SK-N-SH (cell line): ENCODE data around the gene TWNK.

Experiments
- EZH2phosphoT487 ChIP-seq: fragments of 200-600 bp; sonication (generic); IDR thresholded peaks from 2 replicates; pipeline ENCODE4 v1.6.1; 2017; ENCODE audit warnings: low read depth, mixed run types, mild to moderate bottlenecking, antibody characterized with exemption, moderate library complexity, borderline replicate concordance
- JUND ChIP-seq: IDR thresholded peaks from 2 replicates; pipeline ENCODE4 v1.4.0; 2012
- MXI1 ChIP-seq: IDR thresholded peaks from 2 replicates; pipeline ENCODE4 v1.6.1; 2012; ENCODE audit warnings: mild to moderate bottlenecking, low read depth, low read length, improper control_type of control experiment
- POLR2AphosphoS5 ChIP-seq: IDR thresholded peaks from 2 replicates; pipeline ENCODE4 v1.6.1; 2012; ENCODE audit warnings: low read depth, low read length
- RCOR1 ChIP-seq: fragments of 150-350 bp; IDR thresholded peaks from 2 replicates; pipeline ENCODE4 v1.6.1; 2017; ENCODE audit warnings: antibody characterized with exemption, low read length
- RFX5 ChIP-seq: IDR thresholded peaks from 2 replicates; pipeline ENCODE4 v1.6.1; 2012; ENCODE audit warnings: mild to moderate bottlenecking, improper control_type of control experiment, low read length
- SIN3A ChIP-seq: IDR thresholded peaks from 2 replicates; pipeline ENCODE4 v1.6.1; 2012; ENCODE audit warnings: low read depth, mild to moderate bottlenecking, low read length, moderate library complexity, borderline replicate concordance
- TAF1 ChIP-seq: IDR thresholded peaks from 2 replicates; pipeline ENCODE4 v1.6.1; 2012; ENCODE audit warnings: low read depth, mild to moderate bottlenecking, low read length, moderate library complexity, borderline replicate concordance
- TCF12 ChIP-seq: IDR thresholded peaks from 2 replicates; pipeline ENCODE4 v1.4.0; 2012
- TEAD4 ChIP-seq: IDR thresholded peaks from 2 replicates; pipeline ENCODE4 v1.4.0; 2012; ENCODE audit warnings: mild to moderate bottlenecking, borderline replicate concordance; ENCODE audit not compliant: insufficient read depth
- TF ChIP-seq, protein P1 (sequence below): fragments of 200-600 bp; sonication (generic); IDR thresholded peaks from 2 replicates; pipeline ENCODE4 v1.6.1; 2017; ENCODE audit warnings: antibody characterized with exemption, mild to moderate bottlenecking, moderate library complexity
- TF ChIP-seq, protein P2 (sequence below): IDR thresholded peaks from 2 replicates; pipeline ENCODE4 v1.4.0; 2012; ENCODE audit warnings: low read depth
- TF ChIP-seq, protein P3 (sequence below): IDR thresholded peaks from 2 replicates; pipeline ENCODE4 v1.4.0; 2012; ENCODE audit warnings: low read depth, borderline replicate concordance

DNA sequence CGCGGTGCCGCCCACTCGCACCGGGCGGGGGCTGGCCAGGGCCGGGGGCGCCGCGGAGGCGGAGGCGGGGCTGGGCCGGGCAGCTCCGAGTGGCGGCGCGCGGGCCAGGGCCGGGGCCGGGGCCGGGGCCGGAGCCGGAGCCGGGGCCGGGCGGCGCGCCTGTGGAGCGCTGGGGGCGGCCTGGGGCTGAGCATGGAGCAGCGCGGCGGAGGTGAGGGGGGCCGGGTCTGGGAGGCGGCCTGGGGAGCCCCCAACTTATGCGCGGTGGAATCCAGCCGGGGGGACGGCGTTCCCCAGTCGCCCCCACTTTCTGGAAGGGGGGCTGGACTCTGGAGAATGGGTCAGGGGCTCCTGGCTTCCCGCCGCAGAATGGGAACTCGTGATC is 12.4 kb downstream of the TWNK start, which contains the start of gene LZTS2:
- TF ChIP-seq, protein P1, sequence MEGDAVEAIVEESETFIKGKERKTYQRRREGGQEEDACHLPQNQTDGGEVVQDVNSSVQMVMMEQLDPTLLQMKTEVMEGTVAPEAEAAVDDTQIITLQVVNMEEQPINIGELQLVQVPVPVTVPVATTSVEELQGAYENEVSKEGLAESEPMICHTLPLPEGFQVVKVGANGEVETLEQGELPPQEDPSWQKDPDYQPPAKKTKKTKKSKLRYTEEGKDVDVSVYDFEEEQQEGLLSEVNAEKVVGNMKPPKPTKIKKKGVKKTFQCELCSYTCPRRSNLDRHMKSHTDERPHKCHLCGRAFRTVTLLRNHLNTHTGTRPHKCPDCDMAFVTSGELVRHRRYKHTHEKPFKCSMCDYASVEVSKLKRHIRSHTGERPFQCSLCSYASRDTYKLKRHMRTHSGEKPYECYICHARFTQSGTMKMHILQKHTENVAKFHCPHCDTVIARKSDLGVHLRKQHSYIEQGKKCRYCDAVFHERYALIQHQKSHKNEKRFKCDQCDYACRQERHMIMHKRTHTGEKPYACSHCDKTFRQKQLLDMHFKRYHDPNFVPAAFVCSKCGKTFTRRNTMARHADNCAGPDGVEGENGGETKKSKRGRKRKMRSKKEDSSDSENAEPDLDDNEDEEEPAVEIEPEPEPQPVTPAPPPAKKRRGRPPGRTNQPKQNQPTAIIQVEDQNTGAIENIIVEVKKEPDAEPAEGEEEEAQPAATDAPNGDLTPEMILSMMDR: no peak
- no peak for TF ChIP-seq POLR2AphosphoS5
- TF ChIP-seq, protein P2, sequence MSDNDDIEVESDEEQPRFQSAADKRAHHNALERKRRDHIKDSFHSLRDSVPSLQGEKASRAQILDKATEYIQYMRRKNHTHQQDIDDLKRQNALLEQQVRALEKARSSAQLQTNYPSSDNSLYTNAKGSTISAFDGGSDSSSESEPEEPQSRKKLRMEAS: no peak
- no peak for TF ChIP-seq TCF12
- TF ChIP-seq MXI1: no peak
- no peak for TF ChIP-seq JUND
- TF ChIP-seq, protein P3, sequence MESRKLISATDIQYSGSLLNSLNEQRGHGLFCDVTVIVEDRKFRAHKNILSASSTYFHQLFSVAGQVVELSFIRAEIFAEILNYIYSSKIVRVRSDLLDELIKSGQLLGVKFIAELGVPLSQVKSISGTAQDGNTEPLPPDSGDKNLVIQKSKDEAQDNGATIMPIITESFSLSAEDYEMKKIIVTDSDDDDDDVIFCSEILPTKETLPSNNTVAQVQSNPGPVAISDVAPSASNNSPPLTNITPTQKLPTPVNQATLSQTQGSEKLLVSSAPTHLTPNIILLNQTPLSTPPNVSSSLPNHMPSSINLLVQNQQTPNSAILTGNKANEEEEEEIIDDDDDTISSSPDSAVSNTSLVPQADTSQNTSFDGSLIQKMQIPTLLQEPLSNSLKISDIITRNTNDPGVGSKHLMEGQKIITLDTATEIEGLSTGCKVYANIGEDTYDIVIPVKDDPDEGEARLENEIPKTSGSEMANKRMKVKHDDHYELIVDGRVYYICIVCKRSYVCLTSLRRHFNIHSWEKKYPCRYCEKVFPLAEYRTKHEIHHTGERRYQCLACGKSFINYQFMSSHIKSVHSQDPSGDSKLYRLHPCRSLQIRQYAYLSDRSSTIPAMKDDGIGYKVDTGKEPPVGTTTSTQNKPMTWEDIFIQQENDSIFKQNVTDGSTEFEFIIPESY: no peak
- TF ChIP-seq RFX5: no peak
- TF ChIP-seq TEAD4: no peak
- no peak for TF ChIP-seq EZH2phosphoT487
- TF ChIP-seq SIN3A: no peak
- no peak for TF ChIP-seq RCOR1
- TF ChIP-seq TAF1: no peak
